CD4-positive, alpha-beta memory T cell (primary cell): ENCODE measurements around the gene LPP. TPM values are rescaled to one million over a fixed set of nuclear protein-coding genes. Genes with fewer than 3 reads are reported as not detected.

Source experiments
- CTCF ChIA-PET: fragments of 350-600 bp; sonication (Branson Sonifier 250); formaldehyde crosslinking; loops from one replicate; lab custom pipeline; 2021; ENCODE audit warnings: inconsistent platforms; ENCODE audit not compliant: partially characterized antibody; lab: Charles Lee
- POLR2A ChIA-PET: fragments of 350-600 bp; sonication (Branson Sonifier 250); formaldehyde crosslinking; loops from one replicate; lab custom pipeline; 2021; ENCODE audit not compliant: partially characterized antibody; lab: Charles Lee
- DNase-seq, 5 donors: peaks; one replicate each; pipeline versions ENCODE4 v3.0.0 to v3.0.0-alpha.2; 2020 to 2022; ENCODE audit warnings: mixed read lengths in 1 of 5
- H3K27ac ChIP-seq: one replicate; pipeline ENCODE4 v1.7.0; 2013; ENCODE audit warnings: low read depth, low read length
- H3K27me3 ChIP-seq: 2 replicates; pipeline ENCODE4 v1.7.0; 2013; ENCODE audit warnings: mild to moderate bottlenecking, low read length, moderate library complexity; ENCODE audit not compliant: insufficient read depth
- H3K36me3 ChIP-seq: 2 replicates; pipeline ENCODE4 v1.7.0; 2013; ENCODE audit warnings: mild to moderate bottlenecking, low read length, moderate library complexity; ENCODE audit not compliant: insufficient read depth
- H3K4me1 ChIP-seq: 2 replicates; pipeline ENCODE4 v1.7.0; 2013; ENCODE audit warnings: mild to moderate bottlenecking, low read length, moderate library complexity; ENCODE audit not compliant: insufficient read depth
- H3K4me3 ChIP-seq, 2 donors: one replicate each; pipeline ENCODE4 v1.7.0; 2013; ENCODE audit warnings: low read length in 2 of 2, mild to moderate bottlenecking in 1 of 2
- H3K9me3 ChIP-seq, 2 donors: one replicate each; pipeline ENCODE4 v1.7.0; 2013; ENCODE audit warnings: low read length in 2 of 2, control low read depth in 1 of 2; ENCODE audit not compliant: control insufficient read depth in 1 of 2
- H3K27ac Mint-ChIP-seq, 7 donors: one replicate each; pipeline ENCODE4 v1.8.0; 2020 to 2021; ENCODE audit warnings: mixed read lengths in 7 of 7, mild to moderate bottlenecking in 6 of 7, inconsistent platforms in 3 of 7, moderate library complexity in 3 of 7
- H3K27me3 Mint-ChIP-seq, 2 donors: one replicate each; pipeline ENCODE4 v1.8.0; 2020 to 2021; ENCODE audit warnings: mixed read lengths in 2 of 2
- H3K36me3 Mint-ChIP-seq, 2 donors: one replicate each; pipeline ENCODE4 v1.8.0; 2020 to 2021; ENCODE audit warnings: mixed read lengths in 2 of 2, inconsistent platforms in 1 of 2, mild to moderate bottlenecking in 1 of 2
- H3K4me1 Mint-ChIP-seq, 4 donors: one replicate each; pipeline ENCODE4 v1.8.0; 2020 to 2021; ENCODE audit warnings: mixed read lengths in 4 of 4, mild to moderate bottlenecking in 1 of 4
- H3K4me3 Mint-ChIP-seq, 8 donors: one replicate each; pipeline ENCODE4 v1.8.0; 2020 to 2021; ENCODE audit warnings: mixed read lengths in 8 of 8, mild to moderate bottlenecking in 7 of 8, moderate library complexity in 6 of 8, inconsistent platforms in 3 of 8
- H3K9me3 Mint-ChIP-seq, 8 donors: one replicate each; pipeline ENCODE4 v1.8.0; 2020 to 2021; ENCODE audit warnings: mixed read lengths in 8 of 8, mild to moderate bottlenecking in 5 of 8, inconsistent platforms in 3 of 8, moderate library complexity in 1 of 8
- intact Hi-C: fragments of 100-400 bp; cut with micrococcal nuclease; formaldehyde crosslinking; loops from one replicate; pipeline ENCODE4 v1.15.1; 2023
- polyA plus RNA-seq, 2 donors: library from polyadenylated mRNA; unstranded; fragments of 300-500 nt; fragmentation: Illumina TruSeq; gene quantifications; one replicate each; pipeline ENCODE4 v1.2.3, GENCODE V29; 2021
- total RNA-seq, 2 experiments: library from RNA; stranded (reverse); gene quantifications; one replicate each; pipeline ENCODE4 v1.2.3, GENCODE V29; 2021

Gene LPP
- total and polyA plus RNA-seq, 4 experiments from 2014 or later: 10.4 to 27.2 (median 24.7) TPM

- Mint-ChIP-seq H3K36me3 (peaks cover 10 to 16% of the 10 kb centered on the region in 2 donors), H3K4me3 (no peak overlapping the region), H3K27ac (no peak overlapping the region), H3K9me3 (no peaks in the 10 kb centered on the region), H3K27me3 (no peaks in the 10 kb centered on the region), H3K4me1 (peaks cover 11 to 28% (median 14%) of the 10 kb centered on the region in 4 donors)
- H3K9me3 ChIP-seq: no peaks in the 10 kb centered on the region
- no peaks in the 10 kb centered on the region for H3K27me3 ChIP-seq
- intact Hi-C loops: loop anchor here (1.0 kb wide), 1 partner anchor 537 kb away; no protein-coding TSS in a partner anchor
- no peaks in the 10 kb centered on the region for H3K4me1 ChIP-seq
- H3K36me3 ChIP-seq: no peaks in the 10 kb centered on the region
- POLR2A ChIA-PET: interaction anchor here (1.8 kb wide), 1 partner anchor 535 kb away, joined by 5 read pairs; no protein-coding TSS in a partner anchor
- DNase-seq: no peak
- H3K4me3 ChIP-seq: no peak overlapping the region
- H3K27ac ChIP-seq: no peak overlapping the region
- CTCF ChIA-PET: interaction anchor here (1.9 to 3.8 kb wide), 2 partner anchors 531 to 539 kb away, joined by 9 to 31 read pairs; no protein-coding TSS in a partner anchor
Observed at GRCh38 chr3:188278717-188279324, 124.9 kb downstream of the LPP start.

GRCh38 chr3:188279502-188280335 is 125.8 kb downstream of the LPP start:
- H3K27ac ChIP-seq: no peak overlapping the region
- no peaks in the 10 kb centered on the region for H3K9me3 ChIP-seq
- no peak for DNase-seq
- POLR2A ChIA-PET: interaction anchor here (1.0 to 1.8 kb wide), 2 partner anchors 534 to 536 kb away, joined by 3 to 5 read pairs; no protein-coding TSS in a partner anchor
- H3K4me1 ChIP-seq: peaks cover 8% of the 10 kb centered on the region
- H3K4me1 Mint-ChIP-seq: peaks cover 20 to 36% (median 21%) of the 10 kb centered on the region in 4 donors
- no peaks in the 10 kb centered on the region for H3K27me3 Mint-ChIP-seq
- H3K27ac Mint-ChIP-seq: peak overlapping the region in 1 of 7 donors; percentile 23
- no peak overlapping the region for H3K4me3 Mint-ChIP-seq
- intact Hi-C loops: loop anchor here (1.0 kb wide), 1 partner anchor 537 kb away; no protein-coding TSS in a partner anchor
- H3K36me3 Mint-ChIP-seq: peaks cover 10 to 16% of the 10 kb centered on the region in 2 donors
- CTCF ChIA-PET: interaction anchor here (0.5 to 3.8 kb wide), 5 partner anchors 125 to 540 kb away, joined by 3 to 31 read pairs (median 3); partner anchors contain the start of gene BCL6
- H3K9me3 Mint-ChIP-seq: no peaks in the 10 kb centered on the region
- no peak overlapping the region for H3K4me3 ChIP-seq
- H3K27me3 ChIP-seq: no peaks in the 10 kb centered on the region
- no peaks in the 10 kb centered on the region for H3K36me3 ChIP-seq

GRCh38 chr3:188280627-188281026 is 126.7 kb downstream of the LPP start:
- Mint-ChIP-seq H3K4me3 (no peak overlapping the region), H3K9me3 (no peaks in the 10 kb centered on the region), H3K27me3 (no peaks in the 10 kb centered on the region), H3K27ac (no peak overlapping the region), H3K36me3 (peaks cover 10 to 16% of the 10 kb centered on the region in 2 donors), H3K4me1 (peaks cover 20 to 36% (median 27%) of the 10 kb centered on the region in 4 donors)
- no peak for DNase-seq
- no peak overlapping the region for H3K4me3 ChIP-seq
- ChIA-PET CTCF (interaction anchor here (3.8 kb wide), 1 partner anchor 541 kb away, joined by 31 read pairs; no protein-coding TSS in a partner anchor), POLR2A (no interaction called here)
- peaks cover 9% of the 10 kb centered on the region for H3K4me1 ChIP-seq
- H3K27me3 ChIP-seq: no peaks in the 10 kb centered on the region
- no peaks in the 10 kb centered on the region for H3K9me3 ChIP-seq
- intact Hi-C loops: no loop called here
- no peaks in the 10 kb centered on the region for H3K36me3 ChIP-seq
- H3K27ac ChIP-seq: no peak overlapping the region

DNA sequence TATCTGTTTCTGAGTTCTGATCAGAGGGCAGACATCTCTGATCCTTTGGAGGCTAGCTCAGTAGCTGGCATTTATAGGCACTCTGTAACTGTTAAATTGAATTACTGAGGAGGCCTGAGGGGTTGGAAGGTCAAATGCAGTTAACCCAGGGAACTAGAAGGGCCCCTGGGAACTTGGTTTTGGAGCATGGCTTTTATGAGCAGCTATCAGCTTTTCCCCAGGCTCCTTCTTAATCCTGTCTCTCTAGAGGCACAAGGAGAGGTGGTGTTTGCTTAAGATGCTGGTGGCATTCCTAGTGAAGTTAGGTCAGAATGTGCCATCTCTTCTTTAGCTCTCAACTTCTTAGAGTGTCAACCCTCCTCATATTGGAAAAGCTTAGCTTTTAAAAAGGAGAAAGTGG is 128.9 kb downstream of the LPP start:
- Histone ChIP-seq H3K27ac (no peak overlapping the region), H3K9me3 (no peaks in the 10 kb centered on the region), H3K36me3 (no peaks in the 10 kb centered on the region), H3K4me1 (peaks cover 9% of the 10 kb centered on the region), H3K4me3 (no peak overlapping the region), H3K27me3 (no peaks in the 10 kb centered on the region)
- ChIA-PET CTCF (interaction anchor here (1.2 kb wide), 1 partner anchor 15 kb away, joined by 3 read pairs; no protein-coding TSS in a partner anchor), POLR2A (interaction anchor here (1.0 kb wide), 1 partner anchor 543 kb away, joined by 3 read pairs; no protein-coding TSS in a partner anchor)
- peaks cover 4 to 8% of the 10 kb centered on the region in 2 donors for H3K36me3 Mint-ChIP-seq
- H3K4me3 Mint-ChIP-seq: no peak overlapping the region
- no peaks in the 10 kb centered on the region for H3K9me3 Mint-ChIP-seq
- DNase-seq: no peak
- peaks cover 22 to 32% (median 29%) of the 10 kb centered on the region in 4 donors for H3K4me1 Mint-ChIP-seq
- intact Hi-C loops: no loop called here
- H3K27ac Mint-ChIP-seq: no peak overlapping the region
- no peaks in the 10 kb centered on the region for H3K27me3 Mint-ChIP-seq

DNA sequence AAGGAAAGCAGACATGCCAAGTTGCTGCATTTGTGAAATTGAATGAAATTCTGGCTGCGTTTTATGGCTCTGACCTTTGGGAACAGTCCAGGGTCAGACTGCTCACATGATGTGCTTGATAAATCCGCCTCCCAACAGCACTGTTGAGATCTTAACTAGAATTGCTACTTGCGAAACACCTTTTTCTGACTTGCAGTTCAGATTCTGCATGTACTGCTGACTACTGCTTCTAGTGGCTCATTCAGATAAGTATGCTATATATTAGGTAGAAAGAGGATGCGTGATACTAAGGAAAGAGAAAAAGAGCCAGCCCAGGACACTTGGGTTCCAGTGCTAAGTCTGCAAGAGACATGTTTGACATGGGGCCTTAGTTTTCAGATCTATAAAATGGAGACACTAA is 129.4 kb downstream of the LPP start:
- H3K36me3 ChIP-seq: no peaks in the 10 kb centered on the region
- H3K27ac Mint-ChIP-seq: peak overlapping the region in 1 of 7 donors; percentile 17
- H3K9me3 Mint-ChIP-seq: no peaks in the 10 kb centered on the region
- no peaks in the 10 kb centered on the region for H3K27me3 ChIP-seq
- no peaks in the 10 kb centered on the region for H3K27me3 Mint-ChIP-seq
- H3K36me3 Mint-ChIP-seq: peaks cover 3 to 6% of the 10 kb centered on the region in 2 donors
- ChIA-PET POLR2A (interaction anchor here (1.0 kb wide), 1 partner anchor 543 kb away, joined by 3 read pairs; no protein-coding TSS in a partner anchor), CTCF (interaction anchor here (1.2 to 1.5 kb wide), 2 partner anchors 14 to 543 kb away, joined by 3 to 5 read pairs; no protein-coding TSS in a partner anchor)
- H3K4me1 Mint-ChIP-seq: peaks cover 21 to 29% (median 29%) of the 10 kb centered on the region in 4 donors
- peak overlapping the region in 1 of 8 donors; percentile 24 for H3K4me3 Mint-ChIP-seq
- no peak for DNase-seq
- intact Hi-C loops: no loop called here
- H3K27ac ChIP-seq: no peak overlapping the region
- H3K9me3 ChIP-seq: no peaks in the 10 kb centered on the region
- peaks cover 9% of the 10 kb centered on the region for H3K4me1 ChIP-seq
- H3K4me3 ChIP-seq: no peak overlapping the region

- Histone ChIP-seq H3K36me3 (no peaks in the 10 kb centered on the region), H3K9me3 (no peaks in the 10 kb centered on the region), H3K27me3 (no peaks in the 10 kb centered on the region), H3K4me3 (no peak overlapping the region), H3K4me1 (peaks cover 9% of the 10 kb centered on the region), H3K27ac (no peak overlapping the region)
- Mint-ChIP-seq H3K27me3 (no peaks in the 10 kb centered on the region), H3K36me3 (peaks cover 3 to 6% of the 10 kb centered on the region in 2 donors), H3K9me3 (no peaks in the 10 kb centered on the region), H3K27ac (peak overlapping the region in 4 of 7 donors; percentile 25 to 72 (median 58)), H3K4me1 (peaks cover 17 to 29% (median 27%) of the 10 kb centered on the region in 4 donors), H3K4me3 (peak overlapping the region in 2 of 8 donors; percentile 18 to 35)
- no peak for DNase-seq
- intact Hi-C loops: no loop called here
- ChIA-PET CTCF (interaction anchor here (1.5 kb wide), 1 partner anchor 544 kb away, joined by 5 read pairs; no protein-coding TSS in a partner anchor), POLR2A (no interaction called here)
Observed at GRCh38 chr3:188284455-188285212, 130.7 kb downstream of the LPP start.
